K562 (cell line): Measurements from ENCODE around the gene SLC4A2. TPM values are rescaled to one million over a fixed set of nuclear protein-coding genes. Genes with fewer than 3 reads are reported as not detected.

Source experiments
- CBX1 ChIP-seq: sonication (generic); IDR thresholded peaks from 2 replicates; pipeline ENCODE4 v1.6.1; 2016; ENCODE audit warnings: antibody characterized with exemption, low read depth, mild to moderate bottlenecking
- CHD2 ChIP-seq: IDR thresholded peaks from 2 replicates; pipeline ENCODE4 v1.6.1; 2011; ENCODE audit warnings: low read depth, low read length
- CREB1 ChIP-seq, 2 experiments: sonication (generic) in 1 of 2; formaldehyde crosslinking in 1 of 2; IDR thresholded peaks; 2 replicates each; pipeline versions ENCODE4 v1.6.1 to v1.8.0; 2012 to 2022; ENCODE audit warnings: inconsistent platforms in 1 of 2, mild to moderate bottlenecking in 1 of 2, missing genetic modification reagents in 1 of 2, moderate library complexity in 1 of 2
- ELF2 ChIP-seq: fragments of 250-450 bp; sonication (Bioruptor Pico); IDR thresholded peaks from 2 replicates; pipeline ENCODE4 v1.5.0; 2021; ENCODE audit warnings: mild to moderate bottlenecking
- FOSL1 ChIP-seq: fragments of 200-800 bp; sonication (Bioruptor generic); conservative IDR thresholded peaks from 2 replicates; pipeline ENCODE4 v1.6.1; 2016; ENCODE audit warnings: missing genetic modification characterization, missing compliant biosample characterization
- HEY1 ChIP-seq: fragments of 250-450 bp; sonication (Bioruptor Pico); IDR thresholded peaks from 2 replicates; pipeline ENCODE4 v1.5.0; 2020; ENCODE audit warnings: mild to moderate bottlenecking, moderate library complexity, borderline replicate concordance
- L3MBTL2 ChIP-seq: fragments of 450-650 bp; IDR thresholded peaks from 2 replicates; pipeline ENCODE4 v1.6.1; 2016; ENCODE audit warnings: mild to moderate bottlenecking, moderate library complexity
- MTA3 ChIP-seq: fragments of 450-650 bp; formaldehyde crosslinking; IDR thresholded peaks from 2 replicates; pipeline ENCODE4 v1.6.1; 2017; ENCODE audit warnings: mild to moderate bottlenecking, borderline replicate concordance
- TGIF2 ChIP-seq: sonication (generic); formaldehyde crosslinking; IDR thresholded peaks from 2 replicates; pipeline ENCODE4 v1.8.1; 2022; ENCODE audit warnings: mild to moderate bottlenecking, missing genetic modification reagents, moderate library complexity
- U2AF1 ChIP-seq: fragments of 200-400 bp; formaldehyde crosslinking; optimal IDR thresholded peaks from 2 replicates; pipeline ENCODE3; 2017; ENCODE audit warnings: mild to moderate bottlenecking, low read depth, low read length, moderate library complexity
- ZNF174 ChIP-seq: fragments of 250-450 bp; sonication (Bioruptor Pico); IDR thresholded peaks from 2 replicates; pipeline ENCODE4 v1.4.0; 2020; ENCODE audit warnings: mild to moderate bottlenecking
- polyA plus RNA-seq, 8 experiments: library from polyadenylated mRNA; depleted of rRNA in 4 of 8; stranded (reverse) in 5 of 8; unstranded in 3 of 8; fragments of >200 nt; fragmentation: Nextera tagmentation in 2 of 8; fragmentation: Illumina TruSeq in 1 of 8; extraction: Ambion mirVana in 2 of 8; extraction: Trizol in 1 of 8; gene quantifications; 2 replicates each; pipeline versions ENCODE4 v1.2.1 to v1.2.3, GENCODE V29; 2011 to 2014; ENCODE audit warnings: inconsistent platforms in 1 of 8, missing spikeins in 1 of 8
- total RNA-seq, 7 experiments: library from RNA; depleted of rRNA in 6 of 7; stranded (reverse); fragments of >200 nt in 6 of 7; fragmentation: Illumina TruSeq in 2 of 7; extraction: Trizol in 2 of 7; gene quantifications; 2 replicates each; pipeline versions ENCODE4 v1.2.1 to v1.2.3, GENCODE V29; 2011 to 2021; ENCODE audit warnings: low replicate concordance in 1 of 7
- TF ChIP-seq, protein P1 (sequence below): fragments of 450-650 bp; IDR thresholded peaks from 2 replicates; pipeline ENCODE4 v1.6.1; 2018; ENCODE audit not compliant: partially characterized antibody
- TF ChIP-seq, protein P2 (sequence below): conservative IDR thresholded peaks from 2 replicates; pipeline ENCODE4 v1.6.1; 2011; ENCODE audit warnings: low read depth, mild to moderate bottlenecking, low read length; ENCODE audit not compliant: control insufficient read depth
- TF ChIP-seq, protein P3 (sequence below), 2 experiments: fragments of 250-450 bp in 1 of 2; fragments of 450-650 bp in 1 of 2; sonication (Bioruptor Pico) in 1 of 2; IDR thresholded peaks; 2 replicates each; pipeline versions ENCODE4 v1.6.1 to v1.8.0; 2016 to 2021; ENCODE audit warnings: mild to moderate bottlenecking in 2 of 2, moderate library complexity in 2 of 2, missing compliant biosample characterization in 1 of 2, missing genetic modification characterization in 1 of 2
- TF ChIP-seq, protein P4 (sequence below): fragments of 250-450 bp; sonication (Bioruptor Pico); IDR thresholded peaks from 2 replicates; pipeline ENCODE4 v1.9.0; 2021; ENCODE audit warnings: mild to moderate bottlenecking

SLC4A2 gene
- total and polyA plus RNA-seq, 9 of the 15 experiments (the other 6 are each of a cell fraction or from before 2014, with no cell fraction given): 11.4 to 375 (median 130) TPM

GRCh38 chr7:151083071-151083823 lies 23.9 kb downstream of the SLC4A2 start, which contains the start of gene TMUB1 (continued):
- TF ChIP-seq U2AF1 (peak; percentile 15), L3MBTL2 (peak; percentile 64), MTA3 (peak; percentile 85; the same call in 1 of the 2 replicates), CBX1 (no peak; the same call in 1 of the 2 replicates), ZNF174 (CRISPR knock-in tag) (no peak), CHD2 (peak; percentile 64), FOSL1 (no peak), ELF2 (peak; percentile 81), CREB1 (IDR thresholded peaks at IDR 0.05) (peak; percentile 81), CREB1 (CRISPR knock-in tag; IDR thresholded peaks at IDR 0.05) (peak; percentile 69; the same call in 1 of the 2 replicates), HEY1 (no peak), TGIF2 (peak; percentile 74; the same call in 1 of the 2 replicates)
- TF ChIP-seq, protein P1, sequence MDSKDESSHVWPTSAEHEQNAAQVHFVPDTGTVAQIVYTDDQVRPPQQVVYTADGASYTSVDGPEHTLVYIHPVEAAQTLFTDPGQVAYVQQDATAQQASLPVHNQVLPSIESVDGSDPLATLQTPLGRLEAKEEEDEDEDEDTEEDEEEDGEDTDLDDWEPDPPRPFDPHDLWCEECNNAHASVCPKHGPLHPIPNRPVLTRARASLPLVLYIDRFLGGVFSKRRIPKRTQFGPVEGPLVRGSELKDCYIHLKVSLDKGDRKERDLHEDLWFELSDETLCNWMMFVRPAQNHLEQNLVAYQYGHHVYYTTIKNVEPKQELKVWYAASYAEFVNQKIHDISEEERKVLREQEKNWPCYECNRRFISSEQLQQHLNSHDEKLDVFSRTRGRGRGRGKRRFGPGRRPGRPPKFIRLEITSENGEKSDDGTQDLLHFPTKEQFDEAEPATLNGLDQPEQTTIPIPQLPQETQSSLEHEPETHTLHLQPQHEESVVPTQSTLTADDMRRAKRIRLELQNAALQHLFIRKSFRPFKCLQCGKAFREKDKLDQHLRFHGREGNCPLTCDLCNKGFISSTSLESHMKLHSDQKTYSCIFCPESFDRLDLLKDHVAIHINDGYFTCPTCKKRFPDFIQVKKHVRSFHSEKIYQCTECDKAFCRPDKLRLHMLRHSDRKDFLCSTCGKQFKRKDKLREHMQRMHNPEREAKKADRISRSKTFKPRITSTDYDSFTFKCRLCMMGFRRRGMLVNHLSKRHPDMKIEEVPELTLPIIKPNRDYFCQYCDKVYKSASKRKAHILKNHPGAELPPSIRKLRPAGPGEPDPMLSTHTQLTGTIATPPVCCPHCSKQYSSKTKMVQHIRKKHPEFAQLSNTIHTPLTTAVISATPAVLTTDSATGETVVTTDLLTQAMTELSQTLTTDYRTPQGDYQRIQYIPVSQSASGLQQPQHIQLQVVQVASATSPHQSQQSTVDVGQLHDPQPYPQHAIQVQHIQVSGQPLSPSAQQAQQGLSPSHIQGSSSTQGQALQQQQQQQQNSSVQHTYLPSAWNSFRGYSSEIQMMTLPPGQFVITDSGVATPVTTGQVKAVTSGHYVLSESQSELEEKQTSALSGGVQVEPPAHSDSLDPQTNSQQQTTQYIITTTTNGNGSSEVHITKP: peak; percentile 9
- TF ChIP-seq, protein P2, sequence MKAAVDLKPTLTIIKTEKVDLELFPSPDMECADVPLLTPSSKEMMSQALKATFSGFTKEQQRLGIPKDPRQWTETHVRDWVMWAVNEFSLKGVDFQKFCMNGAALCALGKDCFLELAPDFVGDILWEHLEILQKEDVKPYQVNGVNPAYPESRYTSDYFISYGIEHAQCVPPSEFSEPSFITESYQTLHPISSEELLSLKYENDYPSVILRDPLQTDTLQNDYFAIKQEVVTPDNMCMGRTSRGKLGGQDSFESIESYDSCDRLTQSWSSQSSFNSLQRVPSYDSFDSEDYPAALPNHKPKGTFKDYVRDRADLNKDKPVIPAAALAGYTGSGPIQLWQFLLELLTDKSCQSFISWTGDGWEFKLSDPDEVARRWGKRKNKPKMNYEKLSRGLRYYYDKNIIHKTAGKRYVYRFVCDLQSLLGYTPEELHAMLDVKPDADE: peak; percentile 97
- TF ChIP-seq, protein P3, sequence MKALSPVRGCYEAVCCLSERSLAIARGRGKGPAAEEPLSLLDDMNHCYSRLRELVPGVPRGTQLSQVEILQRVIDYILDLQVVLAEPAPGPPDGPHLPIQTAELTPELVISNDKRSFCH (CRISPR knock-in tag; IDR thresholded peaks at IDR 0.05): no peak
- TF ChIP-seq, protein P3 (tag; IDR thresholded peaks at IDR 0.05): peak; percentile 29; the same call in 1 of the 2 replicates
- TF ChIP-seq, protein P4, sequence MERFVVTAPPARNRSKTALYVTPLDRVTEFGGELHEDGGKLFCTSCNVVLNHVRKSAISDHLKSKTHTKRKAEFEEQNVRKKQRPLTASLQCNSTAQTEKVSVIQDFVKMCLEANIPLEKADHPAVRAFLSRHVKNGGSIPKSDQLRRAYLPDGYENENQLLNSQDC (CRISPR knock-in tag): 0 out of 2 replicates have a peak, but pooled peaks have one; percentile 19
